BLaER1 treated with 17β-estradiol and CSF1 and Interleukin-3, amounts not matched to agents 10 nM and 100 nM (cell line): ENCODE measurements around the gene LSM5.
"Not testable (repeated sequence)": the region's sequence is repeated elsewhere in the genome, so short reads cannot be mapped to it uniquely, and the experiment has no call there.

ENCODE experiments used
- H3K27ac ChIP-seq, 11 experiments: shearing (Covaris generic); formaldehyde crosslinking; 2 replicates each; pipeline ENCODE4 v1.8.1; 2022
- H3K27me3 ChIP-seq, 11 experiments: shearing (Covaris generic); formaldehyde crosslinking; 2 replicates each; pipeline ENCODE4 v1.8.1; 2022
- H3K36me3 ChIP-seq, 11 experiments: shearing (Covaris generic); formaldehyde crosslinking; 2 replicates each; pipeline ENCODE4 v1.8.1; 2022
- H3K4me1 ChIP-seq, 10 experiments: shearing (Covaris generic); formaldehyde crosslinking; 2 replicates each; pipeline ENCODE4 v1.8.1; 2022
- H3K4me2 ChIP-seq, 11 experiments: shearing (Covaris generic); formaldehyde crosslinking; 2 replicates each; pipeline ENCODE4 v1.8.1; 2022
- H3K4me3 ChIP-seq, 10 experiments: shearing (Covaris generic); formaldehyde crosslinking; 2 replicates each; pipeline ENCODE4 v1.8.1; 2022
- H3K9ac ChIP-seq, 11 experiments: shearing (Covaris generic); formaldehyde crosslinking; 2 replicates each; pipeline ENCODE4 v1.8.1; 2022
- H3K9me3 ChIP-seq, 11 experiments: shearing (Covaris generic); formaldehyde crosslinking; replicated peaks in 1 of 11; 2 replicates each; pipeline ENCODE4 v1.8.1; 2022
- H4K20me1 ChIP-seq, 11 experiments: shearing (Covaris generic); formaldehyde crosslinking; 2 replicates each; pipeline ENCODE4 v1.8.1; 2022
- Cebpa-rat ChIP-seq, 11 experiments: shearing (Covaris generic); IDR thresholded peaks; 2 replicates each; pipeline ENCODE4 v1.8.1; 2022

Gene LSM5

DNA sequence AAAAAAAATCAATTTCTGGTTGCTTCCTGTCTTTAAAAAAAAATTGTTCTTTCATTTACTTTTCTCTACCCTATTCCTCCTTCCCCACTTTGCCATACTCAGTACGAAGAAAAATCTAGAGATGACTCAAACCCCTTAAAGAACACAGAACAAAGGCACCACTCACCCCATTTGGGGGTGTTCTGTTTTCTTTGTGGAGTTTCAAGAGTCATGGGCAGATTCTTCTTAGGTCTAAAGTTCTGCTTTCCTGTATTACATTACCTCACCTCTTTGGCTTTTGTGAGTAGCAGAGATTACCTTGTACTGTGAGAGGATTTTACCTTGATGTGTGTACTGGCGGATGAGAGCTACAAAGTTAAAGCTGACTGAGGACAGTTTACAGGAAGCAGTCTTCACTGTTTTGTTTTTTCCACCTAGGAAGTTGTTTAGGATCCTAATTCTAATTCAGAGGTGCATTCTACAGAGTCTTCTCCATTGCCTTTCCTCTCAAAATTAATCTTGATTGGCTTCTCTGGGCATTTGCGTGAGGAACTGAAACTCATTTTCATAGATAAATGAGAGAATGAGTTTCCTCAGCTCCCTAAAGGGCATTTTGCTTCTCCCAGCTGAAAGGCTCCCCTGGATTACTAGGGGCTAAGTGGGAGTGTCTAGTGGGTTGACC, 25.8 kb upstream of the LSM5 start:
- peaks cover 51 to 100% (median 98%) of the 10 kb centered on the region in 11 experiments for H3K9me3 ChIP-seq
- 0 out of 22 replicates have a peak overlapping the region, but pooled peaks of 1 of the 11 experiments have one; percentile 21 for H3K27ac ChIP-seq

GRCh38 chr7:32513210-32513609, 23.0 kb upstream of the LSM5 start:
- no peak for TF ChIP-seq Cebpa-rat (IDR thresholded peaks at IDR 0.05)
- Histone ChIP-seq H3K36me3 (peaks cover 64 to 98% (median 92%) of the 10 kb centered on the region in 11 experiments), H3K27ac (no peak overlapping the region)

More for the DNA sequence above, 25.8 kb upstream of the LSM5 start:
- H3K4me1 ChIP-seq, result peaks cover 0 to 40% (median 2%) of the 10 kb centered on the region in 10 experiments; a peak in 8 of 20 replicates
- no peak for TF ChIP-seq Cebpa-rat (IDR thresholded peaks at IDR 0.05)
- peaks cover 0 to 64% (median 13%) of the 10 kb centered on the region in 11 experiments; a peak in 13 of 22 replicates for H4K20me1 ChIP-seq
- H3K9ac ChIP-seq, result no peak overlapping the region
- peak overlapping the region in 3 of 11 experiments; percentile 24 to 50 (median 43); a peak in 4 of 22 replicates for H3K4me2 ChIP-seq
- H3K4me3 ChIP-seq, result 0 out of 20 replicates have a peak overlapping the region, but pooled peaks of 1 of the 10 experiments have one; percentile 3
- H3K36me3 ChIP-seq, result peaks cover 64 to 97% (median 86%) of the 10 kb centered on the region in 11 experiments
- no peaks in the 10 kb centered on the region for H3K27me3 ChIP-seq

GRCh38 chr7:32511791-32512190, 21.6 kb upstream of the LSM5 start:
- Histone ChIP-seq H3K36me3 (peaks cover 63 to 98% (median 92%) of the 10 kb centered on the region in 11 experiments), H3K4me3 (no peak overlapping the region), H3K4me1 (peaks cover 0 to 40% (median 2%) of the 10 kb centered on the region in 10 experiments; a peak in 8 of 20 replicates), H3K9me3 (peaks cover 31 to 100% (median 97%) of the 10 kb centered on the region in 11 experiments), H3K9ac (no peak overlapping the region), H4K20me1 (peaks cover 0 to 100% (median 24%) of the 10 kb centered on the region in 11 experiments; a peak in 13 of 22 replicates), H3K27me3 (no peaks in the 10 kb centered on the region), H3K4me2 (no peak overlapping the region), H3K27ac (no peak overlapping the region)
- TF ChIP-seq Cebpa-rat (IDR thresholded peaks at IDR 0.05), result no peak

More at GRCh38 chr7:32513210-32513609, 23.0 kb upstream of the LSM5 start:
- no peaks in the 10 kb centered on the region for H3K27me3 ChIP-seq
- peaks cover 0 to 40% (median 2%) of the 10 kb centered on the region in 10 experiments; a peak in 8 of 20 replicates for H3K4me1 ChIP-seq
- no peak overlapping the region for H3K9ac ChIP-seq
- peaks cover 33 to 100% (median 98%) of the 10 kb centered on the region in 11 experiments for H3K9me3 ChIP-seq
- peaks cover 0 to 92% (median 19%) of the 10 kb centered on the region in 11 experiments; a peak in 13 of 22 replicates for H4K20me1 ChIP-seq
- H3K4me3 ChIP-seq, result no peak overlapping the region
- H3K4me2 ChIP-seq, result no peak overlapping the region

DNA sequence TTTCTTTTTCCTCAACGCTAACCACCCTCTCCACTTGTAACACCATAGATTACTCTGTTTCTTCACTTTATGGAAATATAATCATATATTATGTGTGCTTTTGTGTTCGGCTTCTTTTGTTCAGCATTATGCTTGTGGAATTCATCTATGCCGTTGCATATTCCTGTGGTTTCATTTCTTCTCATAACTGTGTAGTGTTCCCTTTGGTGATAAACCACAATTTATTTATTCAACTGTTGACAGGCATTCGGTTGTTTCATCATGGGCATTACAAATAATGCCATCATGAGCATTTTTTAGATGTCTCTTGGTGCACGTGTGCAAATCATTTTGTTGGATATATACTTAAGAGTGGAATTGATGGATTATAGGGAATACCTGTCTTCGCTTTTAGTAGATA, 17.2 kb upstream of the LSM5 start:
- Histone ChIP-seq H3K36me3 (peaks cover 46 to 84% (median 67%) of the 10 kb centered on the region in 11 experiments), H3K27me3 (no peaks in the 10 kb centered on the region), H3K4me3 (no peak overlapping the region), H4K20me1 (peaks cover 0 to 100% (median 30%) of the 10 kb centered on the region in 11 experiments; a peak in 13 of 22 replicates), H3K9me3 (peaks cover 20 to 81% (median 68%) of the 10 kb centered on the region in 11 experiments; a peak in 21 of 22 replicates), H3K4me2 (no peak overlapping the region), H3K9ac (no peak overlapping the region), H3K27ac (no peak overlapping the region), H3K4me1 (peaks cover 0 to 28% (median 0%) of the 10 kb centered on the region in 10 experiments; a peak in 7 of 20 replicates)
- no peak for TF ChIP-seq Cebpa-rat (IDR thresholded peaks at IDR 0.05)

- H3K27ac ChIP-seq, result peak overlapping the region in 1 of 11 experiments; percentile 38; a peak in 2 of 22 replicates
- H3K27me3 ChIP-seq, result no peaks in the 10 kb centered on the region
- peaks cover 0 to 38% (median 9%) of the 10 kb centered on the region in 10 experiments; a peak in 15 of 20 replicates for H3K4me1 ChIP-seq
- peak overlapping the region in 1 of 11 experiments; percentile 35; a peak in 1 of 22 replicates for H3K4me2 ChIP-seq
- H4K20me1 ChIP-seq, result peaks cover 0 to 100% (median 30%) of the 10 kb centered on the region in 11 experiments; a peak in 13 of 22 replicates
- TF ChIP-seq Cebpa-rat (IDR thresholded peaks at IDR 0.05), result peak in 1 of 11 experiments; percentile 28; a peak in 1 of 22 replicates
- no peak overlapping the region for H3K4me3 ChIP-seq
- H3K36me3 ChIP-seq, result peaks cover 40 to 77% (median 62%) of the 10 kb centered on the region in 11 experiments
- H3K9ac ChIP-seq, result no peak overlapping the region
- peaks cover 20 to 71% (median 58%) of the 10 kb centered on the region in 11 experiments; a peak in 21 of 22 replicates for H3K9me3 ChIP-seq
Observed at GRCh38 chr7:32506266-32507054, 16.3 kb upstream of the LSM5 start.

GRCh38 chr7:32502728-32503127, 12.5 kb upstream of the LSM5 start:
- Histone ChIP-seq H4K20me1 (peaks cover 0 to 88% (median 36%) of the 10 kb centered on the region in 11 experiments; a peak in 13 of 22 replicates), H3K36me3 (peaks cover 21 to 61% (median 48%) of the 10 kb centered on the region in 11 experiments; a peak in 21 of 22 replicates), H3K9me3 (peaks cover 12 to 60% (median 39%) of the 10 kb centered on the region in 11 experiments; a peak in 19 of 22 replicates), H3K4me1 (peaks cover 5 to 57% (median 22%) of the 10 kb centered on the region in 10 experiments; a peak in 17 of 20 replicates), H3K27me3 (no peaks in the 10 kb centered on the region), H3K4me3 (no peak overlapping the region), H3K9ac (no peak overlapping the region; a peak in 1 of 22 replicates), H3K27ac (peak overlapping the region in 4 of 11 experiments; percentile 19 to 86 (median 69); a peak in 5 of 22 replicates), H3K4me2 (peak overlapping the region in 4 of 11 experiments; percentile 61 to 91 (median 78); a peak in 5 of 22 replicates)
- no peak for TF ChIP-seq Cebpa-rat (IDR thresholded peaks at IDR 0.05)

- peaks cover 17 to 55% (median 42%) of the 10 kb centered on the region in 11 experiments; a peak in 21 of 22 replicates for H3K36me3 ChIP-seq
- peaks cover 5 to 49% (median 27%) of the 10 kb centered on the region in 11 experiments; a peak in 18 of 22 replicates for H3K9me3 ChIP-seq
- H3K27me3 ChIP-seq, result no peaks in the 10 kb centered on the region
- H3K4me2 ChIP-seq, result peak overlapping the region; percentile 0 to 91 (median 61); a peak in 18 of 22 replicates
- TF ChIP-seq Cebpa-rat (IDR thresholded peaks at IDR 0.05), result no peak
- H3K27ac ChIP-seq, result peak overlapping the region; percentile 28 to 86 (median 74); a peak in 21 of 22 replicates
- peaks cover 16 to 59% (median 33%) of the 10 kb centered on the region in 10 experiments for H3K4me1 ChIP-seq
- peak overlapping the region in 10 of 11 experiments; percentile 28 to 74 (median 60); a peak in 16 of 22 replicates for H3K9ac ChIP-seq
- peaks cover 0 to 86% (median 35%) of the 10 kb centered on the region in 11 experiments; a peak in 13 of 22 replicates for H4K20me1 ChIP-seq
- peak overlapping the region in 4 of 10 experiments; percentile 2 to 51 (median 14); a peak in 4 of 20 replicates for H3K4me3 ChIP-seq
Observed at GRCh38 chr7:32501522-32501921, 11.3 kb upstream of the LSM5 start.

GRCh38 chr7:32500922-32501341, 10.8 kb upstream of the LSM5 start:
- Histone ChIP-seq H3K4me1 (peaks cover 19 to 56% (median 34%) of the 10 kb centered on the region in 10 experiments), H4K20me1 (peaks cover 0 to 84% (median 31%) of the 10 kb centered on the region in 11 experiments; a peak in 13 of 22 replicates), H3K27me3 (no peaks in the 10 kb centered on the region), H3K9ac (peak overlapping the region in 10 of 11 experiments; percentile 17 to 74 (median 60); a peak in 17 of 22 replicates), H3K27ac (peak overlapping the region; percentile 28 to 86 (median 74); a peak in 21 of 22 replicates), H3K4me3 (peak overlapping the region in 4 of 10 experiments; percentile 2 to 25 (median 12); a peak in 4 of 20 replicates), H3K36me3 (peaks cover 13 to 51% (median 38%) of the 10 kb centered on the region in 11 experiments; a peak in 20 of 22 replicates), H3K4me2 (peak overlapping the region; percentile 0 to 91 (median 61); a peak in 19 of 22 replicates), H3K9me3 (peaks cover 5 to 46% (median 24%) of the 10 kb centered on the region in 11 experiments; a peak in 15 of 22 replicates)
- peak in 1 of 11 experiments; percentile 31; a peak in 2 of 22 replicates for TF ChIP-seq Cebpa-rat (IDR thresholded peaks at IDR 0.05)

- not testable (repeated sequence) for H3K27me3 ChIP-seq, H3K4me3 ChIP-seq
- peak overlapping the region in 8 of 11 experiments; percentile 45 to 91 (median 70); a peak in 14 of 22 replicates for H3K4me2 ChIP-seq
- H3K4me1 ChIP-seq, result peaks cover 19 to 56% (median 34%) of the 10 kb centered on the region in 10 experiments
- H4K20me1 ChIP-seq, result peaks cover 0 to 77% (median 31%) of the 10 kb centered on the region in 11 experiments; a peak in 13 of 22 replicates
- peaks cover 5 to 45% (median 24%) of the 10 kb centered on the region in 11 experiments; a peak in 15 of 22 replicates for H3K9me3 ChIP-seq
- H3K9ac ChIP-seq, result peak overlapping the region in 4 of 11 experiments; percentile 36 to 74 (median 64); a peak in 7 of 22 replicates
- peaks cover 13 to 51% (median 38%) of the 10 kb centered on the region in 11 experiments; a peak in 20 of 22 replicates for H3K36me3 ChIP-seq
- peak overlapping the region in 10 of 11 experiments; percentile 62 to 86 (median 74); a peak in 20 of 22 replicates for H3K27ac ChIP-seq
Observed at GRCh38 chr7:32500216-32500615, 10.0 kb upstream of the LSM5 start.

DNA sequence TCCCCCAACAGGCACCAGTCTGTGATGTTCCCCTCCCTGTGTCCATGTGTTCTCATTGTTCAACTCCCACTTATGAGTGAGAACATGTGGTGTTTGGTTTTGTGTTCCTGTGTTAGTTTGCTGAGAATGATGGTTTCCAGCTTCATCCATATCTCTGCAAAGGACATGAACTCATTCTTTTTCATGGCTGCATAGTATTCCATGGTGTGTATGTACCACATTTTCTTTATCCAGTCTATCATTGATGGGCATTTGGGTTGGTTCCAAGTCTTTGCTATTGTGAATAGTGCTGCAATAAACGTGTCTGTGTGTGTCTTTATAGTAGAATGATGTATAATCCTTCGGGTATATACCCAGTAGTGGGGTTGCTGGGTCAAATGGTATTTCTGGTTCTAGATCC, 9.6 kb upstream of the LSM5 start:
- H3K4me1 ChIP-seq, result peaks cover 20 to 56% (median 34%) of the 10 kb centered on the region in 10 experiments
- H4K20me1 ChIP-seq, result peaks cover 0 to 73% (median 31%) of the 10 kb centered on the region in 11 experiments; a peak in 13 of 22 replicates
- peak overlapping the region in 3 of 11 experiments; percentile 82 to 86 (median 86); a peak in 4 of 22 replicates for H3K27ac ChIP-seq
- H3K4me3 ChIP-seq, H3K9ac ChIP-seq, H3K27me3 ChIP-seq: not testable (repeated sequence)
- H3K36me3 ChIP-seq, result peaks cover 13 to 48% (median 35%) of the 10 kb centered on the region in 11 experiments; a peak in 20 of 22 replicates
- peaks cover 5 to 40% (median 24%) of the 10 kb centered on the region in 11 experiments; a peak in 15 of 22 replicates for H3K9me3 ChIP-seq
- peak overlapping the region in 2 of 11 experiments; percentile 61 to 74; a peak in 3 of 22 replicates for H3K4me2 ChIP-seq
